ENCODE results near the gene PRKCZ.

The PRKCZ gene

GRCh38 chr1:2124446-2125198 lies 74.4 kb downstream of the PRKCZ start:
- Histone ChIP-seq H3K27me3 (ENCODE audit: insufficient read depth, low read length, poor library complexity) (no peaks in the 10 kb centered on the region), H3K9ac (ENCODE audit: low read length) (no peak overlapping the region), H3K56ac (ENCODE audit: low read length) (no peak overlapping the region), H3K4ac (ENCODE audit: low read depth, low read length) (no peak overlapping the region), H3K18ac (ENCODE audit: low read length) (no peak overlapping the region), H2BK5ac (ENCODE audit: low read length) (no peak overlapping the region), H3K79me1 (ENCODE audit: low read length) (no peaks in the 10 kb centered on the region), H3K4me3 (ENCODE audit: low read length) (no peak overlapping the region), H2BK15ac (replicated peaks; ENCODE audit: low read depth) (no peak overlapping the region), H4K5ac (ENCODE audit: low read length) (no peak overlapping the region), H2AK5ac (ENCODE audit: low read length) (no peak overlapping the region), H3K23ac (ENCODE audit: low read length) (no peak overlapping the region), H3K79me2 (ENCODE audit: control insufficient read depth, insufficient read depth, low read length) (no peaks in the 10 kb centered on the region), H3K4me2 (ENCODE audit: low read length) (no peak overlapping the region), H3K4me1 (ENCODE audit: control insufficient read depth, low read depth, low read length) (no peaks in the 10 kb centered on the region), H3K27ac (ENCODE audit: low read depth, low read length) (no peak overlapping the region), H3K36me3 (ENCODE audit: control insufficient read depth, insufficient read depth, low read length) (no peaks in the 10 kb centered on the region), H4K8ac (ENCODE audit: low read depth, low read length) (no peak overlapping the region), H2BK120ac (ENCODE audit: low read depth, low read length) (no peak overlapping the region)
- no peak for DNase-seq
- WGBS (ENCODE audit: extremely low coverage, insufficient coverage, low lambda C conversion rate): no CpG with 5 or more reads among the region's 31 CpGs

GRCh38 chr1:2125350-2126211 lies 75.4 kb downstream of the PRKCZ start:
- Histone ChIP-seq H2BK15ac (replicated peaks; ENCODE audit: low read depth) (no peak overlapping the region), H3K4me2 (ENCODE audit: low read length) (no peak overlapping the region)

GRCh38 chr1:2126331-2127186 lies 76.3 kb downstream of the PRKCZ start:
- H3K36me3 ChIP-seq (ENCODE audit: control insufficient read depth, insufficient read depth, low read length): no peaks in the 10 kb centered on the region
- H3K27me3 ChIP-seq (ENCODE audit: insufficient read depth, low read length, poor library complexity): no peaks in the 10 kb centered on the region
- no peaks in the 10 kb centered on the region for H3K79me2 ChIP-seq (ENCODE audit: control insufficient read depth, insufficient read depth, low read length)
- DNase-seq: no peak
- no peak overlapping the region for H4K8ac ChIP-seq (ENCODE audit: low read depth, low read length)
- H2BK120ac ChIP-seq (ENCODE audit: low read depth, low read length): no peak overlapping the region
- H3K79me1 ChIP-seq (ENCODE audit: low read length): no peaks in the 10 kb centered on the region
- H3K18ac ChIP-seq (ENCODE audit: low read length): no peak overlapping the region
- H4K5ac ChIP-seq (ENCODE audit: low read length): no peak overlapping the region
- no peak overlapping the region for H3K23ac ChIP-seq (ENCODE audit: low read length)
- H2BK5ac ChIP-seq (ENCODE audit: low read length): no peak overlapping the region
- WGBS (ENCODE audit: extremely low coverage, insufficient coverage, low lambda C conversion rate): no CpG with 5 or more reads among the region's 39 CpGs
- H3K27ac ChIP-seq (ENCODE audit: low read depth, low read length): no peak overlapping the region
- H2BK15ac ChIP-seq (replicated peaks; ENCODE audit: low read depth): no peak overlapping the region
- H3K4ac ChIP-seq (ENCODE audit: low read depth, low read length): no peak overlapping the region
- no peaks in the 10 kb centered on the region for H3K4me1 ChIP-seq (ENCODE audit: control insufficient read depth, low read depth, low read length)
- no peak overlapping the region for H3K56ac ChIP-seq (ENCODE audit: low read length)
- H3K9ac ChIP-seq (ENCODE audit: low read length): no peak overlapping the region
- H3K4me3 ChIP-seq (ENCODE audit: low read length): no peak overlapping the region
- H3K4me2 ChIP-seq (ENCODE audit: low read length): no peak overlapping the region
- H2AK5ac ChIP-seq (ENCODE audit: low read length): no peak overlapping the region

More at GRCh38 chr1:2125350-2126211, 75.4 kb downstream of the PRKCZ start:
- no peak overlapping the region for H3K4me3 ChIP-seq (ENCODE audit: low read length)
- no peak overlapping the region for H2BK5ac ChIP-seq (ENCODE audit: low read length)
- no peak overlapping the region for H3K27ac ChIP-seq (ENCODE audit: low read depth, low read length)
- no peaks in the 10 kb centered on the region for H3K79me2 ChIP-seq (ENCODE audit: control insufficient read depth, insufficient read depth, low read length)
- no peaks in the 10 kb centered on the region for H3K27me3 ChIP-seq (ENCODE audit: insufficient read depth, low read length, poor library complexity)
- no CpG with 5 or more reads among the region's 34 CpGs for WGBS (ENCODE audit: extremely low coverage, insufficient coverage, low lambda C conversion rate)
- no peak overlapping the region for H3K4ac ChIP-seq (ENCODE audit: low read depth, low read length)
- no peak overlapping the region for H2AK5ac ChIP-seq (ENCODE audit: low read length)
- H3K79me1 ChIP-seq (ENCODE audit: low read length): no peaks in the 10 kb centered on the region
- no peak overlapping the region for H4K8ac ChIP-seq (ENCODE audit: low read depth, low read length)
- H3K18ac ChIP-seq (ENCODE audit: low read length): no peak overlapping the region
- no peak for DNase-seq
- H3K56ac ChIP-seq (ENCODE audit: low read length): no peak overlapping the region
- no peak overlapping the region for H3K23ac ChIP-seq (ENCODE audit: low read length)
- H3K9ac ChIP-seq (ENCODE audit: low read length): no peak overlapping the region
- H4K5ac ChIP-seq (ENCODE audit: low read length): no peak overlapping the region
- H2BK120ac ChIP-seq (ENCODE audit: low read depth, low read length): no peak overlapping the region
- no peaks in the 10 kb centered on the region for H3K36me3 ChIP-seq (ENCODE audit: control insufficient read depth, insufficient read depth, low read length)
- no peaks in the 10 kb centered on the region for H3K4me1 ChIP-seq (ENCODE audit: control insufficient read depth, low read depth, low read length)

- Histone ChIP-seq H3K18ac (ENCODE audit: low read length) (no peak overlapping the region), H3K9ac (ENCODE audit: low read length) (no peak overlapping the region), H3K23ac (ENCODE audit: low read length) (no peak overlapping the region), H3K4ac (ENCODE audit: low read depth, low read length) (no peak overlapping the region), H2BK15ac (replicated peaks; ENCODE audit: low read depth) (no peak overlapping the region), H3K56ac (ENCODE audit: low read length) (no peak overlapping the region), H3K4me2 (ENCODE audit: low read length) (no peak overlapping the region), H3K79me1 (ENCODE audit: low read length) (no peaks in the 10 kb centered on the region), H3K4me1 (ENCODE audit: control insufficient read depth, low read depth, low read length) (no peaks in the 10 kb centered on the region), H2BK5ac (ENCODE audit: low read length) (no peak overlapping the region), H3K36me3 (ENCODE audit: control insufficient read depth, insufficient read depth, low read length) (no peaks in the 10 kb centered on the region), H3K4me3 (ENCODE audit: low read length) (no peak overlapping the region), H2BK120ac (ENCODE audit: low read depth, low read length) (no peak overlapping the region), H3K27me3 (ENCODE audit: insufficient read depth, low read length, poor library complexity) (no peaks in the 10 kb centered on the region), H2AK5ac (ENCODE audit: low read length) (no peak overlapping the region), H3K27ac (ENCODE audit: low read depth, low read length) (no peak overlapping the region), H4K8ac (ENCODE audit: low read depth, low read length) (no peak overlapping the region), H3K79me2 (ENCODE audit: control insufficient read depth, insufficient read depth, low read length) (no peaks in the 10 kb centered on the region), H4K5ac (ENCODE audit: low read length) (no peak overlapping the region)
- no CpG with 5 or more reads among the region's 30 CpGs for WGBS (ENCODE audit: extremely low coverage, insufficient coverage, low lambda C conversion rate)
- DNase-seq: no peak
Measured at GRCh38 chr1:2127187-2128145, 77.3 kb downstream of the PRKCZ start.
